Neural cell (in vitro differentiated cells): ENCODE data around the gene SLF1. TPM values are rescaled to one million over a fixed set of nuclear protein-coding genes. Genes with fewer than 3 reads are reported as not detected.

Experiments
- H2AFZ ChIP-seq: fragments of 200-600, 300-800 bp; sonication (generic), shearing (Covaris generic); 2 replicates; pipeline ENCODE4 v1.6.0; 2014; ENCODE audit warnings: low read depth, mild to moderate bottlenecking, antibody characterized with exemption, low read length, moderate library complexity
- H3F3A ChIP-seq: fragments of 200-600 bp; shearing (Covaris generic); 2 replicates; pipeline ENCODE4 v1.6.1; 2016; ENCODE audit warnings: mild to moderate bottlenecking, moderate library complexity, mixed read lengths, antibody characterized with exemption, low read length; ENCODE audit not compliant: insufficient read depth, poor library complexity, severe bottlenecking
- H3K27ac ChIP-seq: fragments of 200-600, 300-800 bp; sonication (generic), shearing (Covaris generic); 2 replicates; pipeline ENCODE4 v1.5.1; 2014; ENCODE audit warnings: mild to moderate bottlenecking, low read length, moderate library complexity
- H3K27me3 ChIP-seq: fragments of 300-800, 200-600 bp; sonication (generic), shearing (Covaris generic); 2 replicates; pipeline ENCODE4 v1.6.0; 2014; ENCODE audit warnings: mild to moderate bottlenecking, low read depth, low read length, moderate library complexity; ENCODE audit not compliant: insufficient read depth
- H3K36me3 ChIP-seq: fragments of 300-800, 200-600 bp; sonication (generic), shearing (Covaris generic); 2 replicates; pipeline ENCODE4 v1.5.1; 2014; ENCODE audit warnings: mild to moderate bottlenecking, antibody characterized with exemption, low read length, moderate library complexity; ENCODE audit not compliant: insufficient read depth
- H3K4me2 ChIP-seq: fragments of 300-800, 200-600 bp; sonication (generic), shearing (Covaris generic); 2 replicates; pipeline ENCODE4 v1.6.0; 2014; ENCODE audit warnings: mild to moderate bottlenecking, low read length
- H3K4me3 ChIP-seq: fragments of 300-800, 200-600 bp; sonication (generic), shearing (Covaris generic); 2 replicates; pipeline ENCODE4 v1.5.1; 2014; ENCODE audit warnings: mild to moderate bottlenecking, low read length, moderate library complexity
- H3K79me2 ChIP-seq: fragments of 200-600 bp; shearing (Covaris generic); replicated peaks from 2 replicates; pipeline ENCODE4 v1.6.0; 2014; ENCODE audit warnings: mild to moderate bottlenecking, low read length, moderate library complexity; ENCODE audit not compliant: insufficient read depth
- H3K9ac ChIP-seq: fragments of 300-800, 200-600 bp; sonication (generic), shearing (Covaris generic); 2 replicates; pipeline ENCODE4 v1.6.1; 2016; ENCODE audit warnings: mild to moderate bottlenecking, low read length, mixed read lengths
- H3K9me2 ChIP-seq: fragments of 200-600 bp; shearing (Covaris generic); 2 replicates; pipeline ENCODE4 v1.6.1; 2016; ENCODE audit warnings: mild to moderate bottlenecking, low read length, mixed read lengths; ENCODE audit not compliant: insufficient read depth
- H3K9me3 ChIP-seq: fragments of 200-600, 300-800 bp; sonication (generic), shearing (Covaris generic); 2 replicates; pipeline ENCODE4 v1.6.1; 2016; ENCODE audit warnings: mild to moderate bottlenecking, mixed run types, low read length, moderate library complexity, mixed read lengths
- H4K20me1 ChIP-seq: fragments of 200-600 bp; shearing (Covaris generic); 2 replicates; pipeline ENCODE4 v1.6.1; 2016; ENCODE audit warnings: mild to moderate bottlenecking, mixed run types; ENCODE audit not compliant: insufficient read depth
- CTCF ChIP-seq: fragments of 450-650 bp; IDR thresholded peaks from 2 replicates; pipeline ENCODE4 v1.5.1; 2014; ENCODE audit warnings: antibody characterized with exemption, mild to moderate bottlenecking, moderate library complexity; ENCODE audit not compliant: poor library complexity, severe bottlenecking
- EP300 ChIP-seq: fragments of 450-650 bp; conservative IDR thresholded peaks from 2 replicates; pipeline ENCODE4 v1.6.1; 2014; ENCODE audit warnings: antibody characterized with exemption, mild to moderate bottlenecking, moderate library complexity; ENCODE audit not compliant: poor library complexity, severe bottlenecking
- EZH2 ChIP-seq: fragments of 200-600, 300-800 bp; shearing (Covaris generic), sonication (generic); IDR thresholded peaks from 2 replicates; pipeline ENCODE4 v1.6.1; 2014; ENCODE audit warnings: antibody characterized with exemption, low read length, borderline replicate concordance, mild to moderate bottlenecking; ENCODE audit not compliant: insufficient read depth, poor library complexity, severe bottlenecking
- MXI1 ChIP-seq: fragments of 450-650 bp; conservative IDR thresholded peaks from 2 replicates; pipeline ENCODE4 v1.6.1; 2014; ENCODE audit warnings: antibody characterized with exemption, mild to moderate bottlenecking; ENCODE audit not compliant: poor library complexity, severe bottlenecking
- POLR2AphosphoS5 ChIP-seq: IDR thresholded peaks from 2 replicates; pipeline ENCODE4 v1.6.1; 2012
- RAD21 ChIP-seq: fragments of 450-650 bp; conservative IDR thresholded peaks from 2 replicates; pipeline ENCODE4 v1.6.1; 2014; ENCODE audit warnings: antibody characterized with exemption, mild to moderate bottlenecking, moderate library complexity
- REST ChIP-seq: IDR thresholded peaks from 2 replicates; pipeline ENCODE4 v1.6.1; 2012; ENCODE audit warnings: borderline replicate concordance
- SMC3 ChIP-seq: fragments of 450-650 bp; conservative IDR thresholded peaks from 2 replicates; pipeline ENCODE4 v1.6.1; 2014; ENCODE audit warnings: antibody characterized with exemption, mild to moderate bottlenecking, moderate library complexity; ENCODE audit not compliant: poor library complexity
- TAF1 ChIP-seq: IDR thresholded peaks from 2 replicates; pipeline ENCODE4 v1.6.1; 2012; ENCODE audit warnings: low read depth
- polyA plus RNA-seq: library from polyadenylated mRNA; depleted of rRNA; stranded (reverse); fragments of >200 nt; gene quantifications from 2 replicates; pipeline ENCODE4 v1.2.3, GENCODE V29; 2014

SLF1 gene
- polyA plus RNA-seq, 1 donor from 2014 or later: 19.7 TPM

DNA sequence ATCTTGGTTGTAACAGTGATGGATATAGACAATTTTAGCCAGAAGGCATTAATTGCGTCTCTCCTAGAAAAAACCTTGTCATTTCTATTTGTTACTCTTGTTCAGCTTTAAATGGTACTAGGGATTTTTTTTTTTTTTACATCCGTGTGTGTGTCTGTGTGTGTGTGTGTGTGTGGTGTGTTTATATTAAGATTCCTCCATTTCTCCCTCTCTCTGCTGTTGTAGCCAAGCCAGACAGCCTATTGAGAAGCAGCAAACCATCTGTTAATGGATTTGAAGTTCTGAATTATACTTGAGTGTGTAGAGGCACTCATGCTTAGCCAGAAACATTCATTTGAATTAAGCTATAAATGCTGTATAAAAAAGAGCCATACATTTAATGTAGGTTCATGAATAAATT is 72.3 kb downstream of the SLF1 start:
- H3K9me3 ChIP-seq: no peaks in the 10 kb centered on the region
- H3K27ac ChIP-seq: no peak overlapping the region

DNA sequence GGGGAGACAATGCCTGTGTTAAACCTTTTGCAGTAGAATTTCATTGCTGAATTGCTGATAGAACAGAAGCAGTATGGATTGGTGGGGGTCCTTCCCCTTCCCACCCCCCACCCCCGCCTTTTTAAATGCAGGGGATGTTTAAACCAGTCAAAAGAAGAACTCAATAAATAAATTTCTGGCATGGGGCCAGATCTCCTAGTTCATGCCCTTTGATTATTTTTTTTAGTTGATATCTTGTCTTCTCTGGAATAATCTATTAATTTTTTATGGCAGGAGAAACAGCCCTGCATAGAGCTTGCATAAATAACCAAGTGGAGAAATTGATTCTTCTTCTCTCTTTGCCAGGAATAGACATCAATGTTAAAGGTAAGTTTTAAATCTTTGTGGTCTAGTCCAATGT is 72.8 kb downstream of the SLF1 start:
- no peaks in the 10 kb centered on the region for H3K9me3 ChIP-seq
- H3K36me3 ChIP-seq: no peaks in the 10 kb centered on the region
- H3K27me3 ChIP-seq: no peaks in the 10 kb centered on the region
- no peak overlapping the region for H3K27ac ChIP-seq
- H3K79me2 ChIP-seq: peaks cover 4% of the 10 kb centered on the region
- H3K4me2 ChIP-seq: no peak overlapping the region
- no peak overlapping the region for H3K4me3 ChIP-seq
- no peak overlapping the region for H3K9ac ChIP-seq
- H3F3A ChIP-seq: no peaks in the 10 kb centered on the region
- H4K20me1 ChIP-seq: no peaks in the 10 kb centered on the region
- no peak overlapping the region for H2AFZ ChIP-seq
- no peaks in the 10 kb centered on the region for H3K9me2 ChIP-seq
- no peak for TF ChIP-seq EP300
- TF ChIP-seq RAD21: no peak
- no peak for TF ChIP-seq MXI1
- TF ChIP-seq CTCF: no peak
- no peak for TF ChIP-seq POLR2AphosphoS5
- no peak for TF ChIP-seq TAF1
- no peak for TF ChIP-seq EZH2

More for the DNA sequence above, 72.3 kb downstream of the SLF1 start:
- H3K9me2 ChIP-seq: no peaks in the 10 kb centered on the region
- no peak overlapping the region for H3K9ac ChIP-seq
- no peak overlapping the region for H2AFZ ChIP-seq
- TF ChIP-seq EP300: no peak
- no peak for TF ChIP-seq TAF1
- no peak for TF ChIP-seq EZH2
- no peak for TF ChIP-seq REST
- no peak for TF ChIP-seq SMC3
- TF ChIP-seq MXI1: no peak
- no peak for TF ChIP-seq RAD21
- TF ChIP-seq POLR2AphosphoS5: no peak
- no peak for TF ChIP-seq CTCF
- no peaks in the 10 kb centered on the region for H4K20me1 ChIP-seq
- H3K36me3 ChIP-seq: no peaks in the 10 kb centered on the region
- no peaks in the 10 kb centered on the region for H3F3A ChIP-seq
- no peak overlapping the region for H3K4me3 ChIP-seq
- no peak overlapping the region for H3K4me2 ChIP-seq
- peaks cover 4% of the 10 kb centered on the region for H3K79me2 ChIP-seq
- H3K27me3 ChIP-seq: no peaks in the 10 kb centered on the region
